HepG2 (cell line): ENCODE measurements around the gene ZBTB26. TPM values are rescaled to one million over a fixed set of nuclear protein-coding genes. Genes with fewer than 3 reads are reported as not detected.

Experiments
- DPF2 ChIP-seq: sonication (generic); formaldehyde crosslinking; IDR thresholded peaks from 2 replicates; pipeline ENCODE4 v1.4.0; 2020; ENCODE audit warnings: mild to moderate bottlenecking, low read depth, missing genetic modification reagents, borderline replicate concordance
- FOXJ3 ChIP-seq: sonication (generic); formaldehyde crosslinking; IDR thresholded peaks from 2 replicates; pipeline ENCODE4 v1.4.0; 2020; ENCODE audit warnings: missing genetic modification reagents, mild to moderate bottlenecking, borderline replicate concordance
- KDM4B ChIP-seq: sonication (generic); formaldehyde crosslinking; IDR thresholded peaks from 2 replicates; pipeline ENCODE4 v1.4.0; 2020; ENCODE audit warnings: missing genetic modification reagents
- MTA3 ChIP-seq: sonication (generic); formaldehyde crosslinking; IDR thresholded peaks from 2 replicates; pipeline ENCODE4 v1.4.0; 2020; ENCODE audit warnings: missing genetic modification reagents
- REPIN1 ChIP-seq: sonication (generic); formaldehyde crosslinking; IDR thresholded peaks from 2 replicates; pipeline ENCODE4 v1.8.0; 2022; ENCODE audit warnings: missing genetic modification reagents, low read depth, mild to moderate bottlenecking, borderline replicate concordance
- SP1 ChIP-seq, 2 experiments: fragments of 450-650 bp in 1 of 2; sonication (generic) in 1 of 2; formaldehyde crosslinking in 1 of 2; IDR thresholded peaks; 2 replicates each; pipeline versions ENCODE4 v1.4.0 to v1.6.1; 2016 to 2020; ENCODE audit warnings: missing genetic modification reagents in 1 of 2
- ZMYM2 ChIP-seq: sonication (generic); formaldehyde crosslinking; IDR thresholded peaks from 2 replicates; pipeline ENCODE4 v1.8.0; 2022; ENCODE audit warnings: mild to moderate bottlenecking, missing genetic modification reagents
- ZNF326 ChIP-seq: sonication (generic); formaldehyde crosslinking; IDR thresholded peaks from 2 replicates; pipeline ENCODE4 v1.4.0; 2020; ENCODE audit warnings: missing genetic modification reagents, borderline replicate concordance
- ZNF496 ChIP-seq: sonication (generic); formaldehyde crosslinking; IDR thresholded peaks from 2 replicates; pipeline ENCODE4 v1.8.1; 2023; ENCODE audit warnings: mild to moderate bottlenecking, moderate library complexity, missing genetic modification reagents; ENCODE audit not compliant: insufficient replicate concordance
- ZNF619 ChIP-seq: sonication (generic); formaldehyde crosslinking; IDR thresholded peaks from 2 replicates; pipeline ENCODE4 v1.4.0; 2020; ENCODE audit warnings: mild to moderate bottlenecking, missing genetic modification reagents
- ZNF782 ChIP-seq: sonication (generic); formaldehyde crosslinking; IDR thresholded peaks from 2 replicates; pipeline ENCODE4 v1.4.0; 2020; ENCODE audit warnings: missing genetic modification reagents, mild to moderate bottlenecking, borderline replicate concordance
- polyA plus RNA-seq, 8 experiments: library from polyadenylated mRNA; depleted of rRNA in 3 of 8; stranded (reverse) in 7 of 8; unstranded in 1 of 8; fragments of >200 nt; fragmentation: Illumina TruSeq in 4 of 8; extraction: Trizol in 4 of 8; gene quantifications; 2 replicates each; pipeline versions ENCODE4 v1.2.1 to v1.2.3, GENCODE V29; 2011 to 2016; ENCODE audit warnings: low read depth in 4 of 8, missing spikeins in 1 of 8, mixed read lengths in 1 of 8; ENCODE audit not compliant: insufficient read depth in 1 of 8
- total RNA-seq, 5 experiments: library from RNA; depleted of rRNA; stranded (reverse); fragments of >200 nt; fragmentation: Illumina TruSeq; extraction: Trizol; gene quantifications; 2 replicates each; pipeline ENCODE4 v1.2.3, GENCODE V29; 2016; ENCODE audit warnings: low read depth in 1 of 5
- TF ChIP-seq, protein P1 (sequence below): IDR thresholded peaks from 2 replicates; pipeline ENCODE4 v1.6.1; 2016; ENCODE audit warnings: missing compliant biosample characterization, missing genetic modification reagents, borderline replicate concordance
- TF ChIP-seq, protein P2 (sequence below): sonication (generic); formaldehyde crosslinking; IDR thresholded peaks from 2 replicates; pipeline ENCODE4 v1.9.0; 2022; ENCODE audit warnings: missing genetic modification reagents, mild to moderate bottlenecking, borderline replicate concordance
- TF ChIP-seq, protein P3 (sequence below): IDR thresholded peaks from 2 replicates; pipeline ENCODE4 v1.6.1; 2016; ENCODE audit warnings: mild to moderate bottlenecking
- TF ChIP-seq, protein P4 (sequence below): sonication (generic); formaldehyde crosslinking; IDR thresholded peaks from 2 replicates; pipeline ENCODE4 v1.4.0; 2020; ENCODE audit warnings: missing genetic modification reagents
- TF ChIP-seq, protein P5 (sequence below): IDR thresholded peaks from 2 replicates; pipeline ENCODE4 v1.6.1; 2016; ENCODE audit warnings: missing genetic modification reagents, missing compliant biosample characterization
- TF ChIP-seq, protein P6 (sequence below): sonication (generic); formaldehyde crosslinking; IDR thresholded peaks from 2 replicates; pipeline ENCODE4 v1.4.0; 2020; ENCODE audit warnings: missing genetic modification reagents
- TF ChIP-seq, protein P7 (sequence below): sonication (generic); formaldehyde crosslinking; conservative IDR thresholded peaks from 2 replicates; pipeline ENCODE4 v1.4.0; 2020; ENCODE audit warnings: missing genetic modification reagents

Gene ZBTB26
- total and polyA plus RNA-seq, 2 of the 13 experiments (the other 11 are each of a cell fraction or from before 2014, with no cell fraction given): 4.5 to 8.6 TPM

DNA sequence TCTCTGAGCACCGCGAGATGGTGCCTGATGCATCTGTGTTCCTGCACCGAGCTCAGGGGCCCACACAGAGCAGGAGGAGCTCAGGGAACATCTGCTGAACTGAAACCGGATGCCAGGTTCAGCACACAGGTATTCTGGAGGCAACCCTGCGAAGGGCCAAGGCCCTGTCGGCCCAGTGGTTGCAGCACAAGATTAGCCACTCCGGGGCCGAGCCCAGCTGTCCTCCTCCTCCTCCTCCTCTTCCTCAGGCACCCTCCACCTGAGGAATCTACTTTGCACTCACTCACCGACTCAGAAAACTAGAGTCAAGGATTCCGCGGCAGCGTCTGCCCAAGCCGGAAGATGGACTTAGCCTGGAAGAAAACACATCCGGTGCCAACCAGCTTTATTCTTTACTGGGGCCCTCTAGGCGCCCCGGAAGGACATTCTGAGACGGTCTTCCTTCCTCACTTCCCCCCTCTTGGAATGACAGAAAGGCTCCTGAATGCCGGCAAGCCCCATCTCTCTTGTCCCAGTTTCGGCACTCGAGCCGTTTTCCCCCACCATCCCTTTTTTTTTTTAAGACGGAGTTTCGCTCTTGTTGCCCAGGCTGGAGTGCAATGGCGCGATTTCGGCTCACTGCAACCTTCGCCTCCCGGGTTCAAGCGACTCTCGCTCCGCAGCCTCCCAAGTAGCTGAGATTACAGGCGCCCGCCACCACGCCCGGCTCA lies 18.2 kb downstream of the ZBTB26 start, which contains the start of gene ZBTB6 (continued):
- TF ChIP-seq, protein P1, sequence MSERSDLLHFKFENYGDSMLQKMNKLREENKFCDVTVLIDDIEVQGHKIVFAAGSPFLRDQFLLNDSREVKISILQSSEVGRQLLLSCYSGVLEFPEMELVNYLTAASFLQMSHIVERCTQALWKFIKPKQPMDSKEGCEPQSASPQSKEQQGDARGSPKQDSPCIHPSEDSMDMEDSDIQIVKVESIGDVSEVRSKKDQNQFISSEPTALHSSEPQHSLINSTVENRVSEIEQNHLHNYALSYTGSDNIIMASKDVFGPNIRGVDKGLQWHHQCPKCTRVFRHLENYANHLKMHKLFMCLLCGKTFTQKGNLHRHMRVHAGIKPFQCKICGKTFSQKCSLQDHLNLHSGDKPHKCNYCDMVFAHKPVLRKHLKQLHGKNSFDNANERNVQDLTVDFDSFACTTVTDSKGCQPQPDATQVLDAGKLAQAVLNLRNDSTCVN (CRISPR knock-in tag): peak; percentile 58; the same call in 1 of the 2 replicates
- TF ChIP-seq, protein P2, sequence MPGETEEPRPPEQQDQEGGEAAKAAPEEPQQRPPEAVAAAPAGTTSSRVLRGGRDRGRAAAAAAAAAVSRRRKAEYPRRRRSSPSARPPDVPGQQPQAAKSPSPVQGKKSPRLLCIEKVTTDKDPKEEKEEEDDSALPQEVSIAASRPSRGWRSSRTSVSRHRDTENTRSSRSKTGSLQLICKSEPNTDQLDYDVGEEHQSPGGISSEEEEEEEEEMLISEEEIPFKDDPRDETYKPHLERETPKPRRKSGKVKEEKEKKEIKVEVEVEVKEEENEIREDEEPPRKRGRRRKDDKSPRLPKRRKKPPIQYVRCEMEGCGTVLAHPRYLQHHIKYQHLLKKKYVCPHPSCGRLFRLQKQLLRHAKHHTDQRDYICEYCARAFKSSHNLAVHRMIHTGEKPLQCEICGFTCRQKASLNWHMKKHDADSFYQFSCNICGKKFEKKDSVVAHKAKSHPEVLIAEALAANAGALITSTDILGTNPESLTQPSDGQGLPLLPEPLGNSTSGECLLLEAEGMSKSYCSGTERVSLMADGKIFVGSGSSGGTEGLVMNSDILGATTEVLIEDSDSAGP (CRISPR knock-in tag): peak; percentile 89
- TF ChIP-seq ZNF782 (CRISPR knock-in tag): no peak; the same call in 1 of the 2 replicates
- TF ChIP-seq, protein P3, sequence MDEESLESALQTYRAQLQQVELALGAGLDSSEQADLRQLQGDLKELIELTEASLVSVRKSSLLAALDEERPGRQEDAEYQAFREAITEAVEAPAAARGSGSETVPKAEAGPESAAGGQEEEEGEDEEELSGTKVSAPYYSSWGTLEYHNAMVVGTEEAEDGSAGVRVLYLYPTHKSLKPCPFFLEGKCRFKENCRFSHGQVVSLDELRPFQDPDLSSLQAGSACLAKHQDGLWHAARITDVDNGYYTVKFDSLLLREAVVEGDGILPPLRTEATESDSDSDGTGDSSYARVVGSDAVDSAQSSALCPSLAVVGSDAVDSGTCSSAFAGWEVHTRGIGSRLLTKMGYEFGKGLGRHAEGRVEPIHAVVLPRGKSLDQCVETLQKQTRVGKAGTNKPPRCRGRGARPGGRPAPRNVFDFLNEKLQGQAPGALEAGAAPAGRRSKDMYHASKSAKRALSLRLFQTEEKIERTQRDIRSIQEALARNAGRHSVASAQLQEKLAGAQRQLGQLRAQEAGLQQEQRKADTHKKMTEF (CRISPR knock-in tag): peak; percentile 79
- TF ChIP-seq SP1 (IDR thresholded peaks at IDR 0.05): no peak
- no peak for TF ChIP-seq SP1 (CRISPR knock-in tag; IDR thresholded peaks at IDR 0.05)
- peak; percentile 91 for TF ChIP-seq ZNF619
- peak; percentile 47; the same call in 1 of the 2 replicates for TF ChIP-seq REPIN1
- TF ChIP-seq DPF2: 0 out of 2 replicates have a peak, but pooled peaks have one; percentile 29
- 0 out of 2 replicates have a peak, but pooled peaks have one; percentile 30 for TF ChIP-seq FOXJ3 (CRISPR knock-in tag)
- TF ChIP-seq, protein P4, sequence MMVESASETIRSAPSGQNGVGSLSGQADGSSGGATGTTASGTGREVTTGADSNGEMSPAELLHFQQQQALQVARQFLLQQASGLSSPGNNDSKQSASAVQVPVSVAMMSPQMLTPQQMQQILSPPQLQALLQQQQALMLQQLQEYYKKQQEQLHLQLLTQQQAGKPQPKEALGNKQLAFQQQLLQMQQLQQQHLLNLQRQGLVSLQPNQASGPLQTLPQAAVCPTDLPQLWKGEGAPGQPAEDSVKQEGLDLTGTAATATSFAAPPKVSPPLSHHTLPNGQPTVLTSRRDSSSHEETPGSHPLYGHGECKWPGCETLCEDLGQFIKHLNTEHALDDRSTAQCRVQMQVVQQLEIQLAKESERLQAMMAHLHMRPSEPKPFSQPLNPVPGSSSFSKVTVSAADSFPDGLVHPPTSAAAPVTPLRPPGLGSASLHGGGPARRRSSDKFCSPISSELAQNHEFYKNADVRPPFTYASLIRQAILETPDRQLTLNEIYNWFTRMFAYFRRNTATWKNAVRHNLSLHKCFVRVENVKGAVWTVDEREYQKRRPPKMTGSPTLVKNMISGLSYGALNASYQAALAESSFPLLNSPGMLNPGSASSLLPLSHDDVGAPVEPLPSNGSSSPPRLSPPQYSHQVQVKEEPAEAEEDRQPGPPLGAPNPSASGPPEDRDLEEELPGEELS (CRISPR knock-in tag): 0 out of 2 replicates have a peak, but pooled peaks have one; percentile 29
- peak; percentile 36; the same call in 1 of the 2 replicates for TF ChIP-seq ZMYM2 (CRISPR knock-in tag)
- TF ChIP-seq, protein P5, sequence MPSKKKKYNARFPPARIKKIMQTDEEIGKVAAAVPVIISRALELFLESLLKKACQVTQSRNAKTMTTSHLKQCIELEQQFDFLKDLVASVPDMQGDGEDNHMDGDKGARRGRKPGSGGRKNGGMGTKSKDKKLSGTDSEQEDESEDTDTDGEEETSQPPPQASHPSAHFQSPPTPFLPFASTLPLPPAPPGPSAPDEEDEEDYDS (CRISPR knock-in tag): peak; percentile 66; the same call in 1 of the 2 replicates
- no peak for TF ChIP-seq ZNF496 (CRISPR knock-in tag)
- TF ChIP-seq, protein P6, sequence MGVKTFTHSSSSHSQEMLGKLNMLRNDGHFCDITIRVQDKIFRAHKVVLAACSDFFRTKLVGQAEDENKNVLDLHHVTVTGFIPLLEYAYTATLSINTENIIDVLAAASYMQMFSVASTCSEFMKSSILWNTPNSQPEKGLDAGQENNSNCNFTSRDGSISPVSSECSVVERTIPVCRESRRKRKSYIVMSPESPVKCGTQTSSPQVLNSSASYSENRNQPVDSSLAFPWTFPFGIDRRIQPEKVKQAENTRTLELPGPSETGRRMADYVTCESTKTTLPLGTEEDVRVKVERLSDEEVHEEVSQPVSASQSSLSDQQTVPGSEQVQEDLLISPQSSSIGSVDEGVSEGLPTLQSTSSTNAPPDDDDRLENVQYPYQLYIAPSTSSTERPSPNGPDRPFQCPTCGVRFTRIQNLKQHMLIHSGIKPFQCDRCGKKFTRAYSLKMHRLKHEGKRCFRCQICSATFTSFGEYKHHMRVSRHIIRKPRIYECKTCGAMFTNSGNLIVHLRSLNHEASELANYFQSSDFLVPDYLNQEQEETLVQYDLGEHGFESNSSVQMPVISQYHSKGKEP (CRISPR knock-in tag): no peak
- TF ChIP-seq, protein P7, sequence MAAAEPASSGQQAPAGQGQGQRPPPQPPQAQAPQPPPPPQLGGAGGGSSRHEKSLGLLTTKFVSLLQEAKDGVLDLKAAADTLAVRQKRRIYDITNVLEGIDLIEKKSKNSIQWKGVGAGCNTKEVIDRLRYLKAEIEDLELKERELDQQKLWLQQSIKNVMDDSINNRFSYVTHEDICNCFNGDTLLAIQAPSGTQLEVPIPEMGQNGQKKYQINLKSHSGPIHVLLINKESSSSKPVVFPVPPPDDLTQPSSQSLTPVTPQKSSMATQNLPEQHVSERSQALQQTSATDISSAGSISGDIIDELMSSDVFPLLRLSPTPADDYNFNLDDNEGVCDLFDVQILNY: no peak
- no peak for TF ChIP-seq MTA3 (CRISPR knock-in tag)
- TF ChIP-seq KDM4B: peak; percentile 31; the same call in 1 of the 2 replicates
- TF ChIP-seq ZNF326 (CRISPR knock-in tag): no peak
